ENCODE data around the gene CBY1.

The CBY1 gene

GRCh38 chr22:38700789-38701628, 44.6 kb downstream of the CBY1 start, which contains the start of gene JOSD1:
JOSD1 (minus strand) TSS chr22:38700943; CDS start chr22:38699987, 956 bp downstream.
- peak; percentile 97 for DNase-seq (ENCODE audit: low read depth in 2 of 2)

- no peak for DNase-seq (ENCODE audit: low read depth in 2 of 2)
These were observed 48.3 kb downstream of the CBY1 start for GRCh38 chr22:38704654-38705234.

- peak; percentile 90 to 91 for DNase-seq (ENCODE audit: low read depth in 2 of 2)
These were observed 49.0 kb downstream of the CBY1 start, which contains the start of gene GTPBP1 for GRCh38 chr22:38705235-38706100. GTPBP1 (plus strand) TSS chr22:38705944; CDS start chr22:38705956, 12 bp downstream.

- DNase-seq (ENCODE audit: low read depth in 2 of 2): no peak
These were observed 49.9 kb downstream of the CBY1 start for GRCh38 chr22:38706101-38706900.

- no peak for DNase-seq (ENCODE audit: low read depth in 2 of 2)
These were observed 50.4 kb downstream of the CBY1 start for GRCh38 chr22:38706901-38707195.

- no peak for DNase-seq (ENCODE audit: low read depth in 2 of 2)
These were observed 50.9 kb downstream of the CBY1 start for GRCh38 chr22:38707346-38707745.

GRCh38 chr22:38707984-38708383, 51.5 kb downstream of the CBY1 start:
- no peak for DNase-seq (ENCODE audit: low read depth in 2 of 2)

- DNase-seq (ENCODE audit: low read depth in 2 of 2): no peak
These were observed 52.9 kb downstream of the CBY1 start for GRCh38 chr22:38709306-38709705.

GRCh38 chr22:38710351-38710750, 53.9 kb downstream of the CBY1 start:
- no peak for DNase-seq (ENCODE audit: low read depth in 2 of 2)

- no peak for DNase-seq (ENCODE audit: low read depth in 2 of 2)
These were observed 54.4 kb downstream of the CBY1 start for GRCh38 chr22:38710866-38711265.

GRCh38 chr22:38712486-38713207, 56.2 kb downstream of the CBY1 start:
- no peak for DNase-seq (ENCODE audit: low read depth in 2 of 2)

GRCh38 chr22:38713921-38714320, 57.5 kb downstream of the CBY1 start:
- DNase-seq (ENCODE audit: low read depth in 2 of 2): no peak

GRCh38 chr22:38715176-38715764, 58.8 kb downstream of the CBY1 start:
- no peak for DNase-seq (ENCODE audit: low read depth in 2 of 2)

- no peak for DNase-seq (ENCODE audit: low read depth in 2 of 2)
These were observed 59.4 kb downstream of the CBY1 start for GRCh38 chr22:38715852-38716251.

- DNase-seq (ENCODE audit: low read depth in 2 of 2): no peak
These were observed 59.8 kb downstream of the CBY1 start for GRCh38 chr22:38716271-38716670.

GRCh38 chr22:38716826-38717225, 60.4 kb downstream of the CBY1 start:
- no peak for DNase-seq (ENCODE audit: low read depth in 2 of 2)

- no peak for DNase-seq (ENCODE audit: low read depth in 2 of 2)
These were observed 60.8 kb downstream of the CBY1 start for GRCh38 chr22:38717244-38717643.

- DNase-seq (ENCODE audit: low read depth in 2 of 2): no peak
These were observed 62.0 kb downstream of the CBY1 start for GRCh38 chr22:38718414-38718813.

GRCh38 chr22:38719196-38719595, 62.8 kb downstream of the CBY1 start:
- DNase-seq (ENCODE audit: low read depth in 2 of 2): no peak

- no peak for DNase-seq (ENCODE audit: low read depth in 2 of 2)
These were observed 63.9 kb downstream of the CBY1 start for GRCh38 chr22:38720350-38720749.

- DNase-seq (ENCODE audit: low read depth in 2 of 2): no peak
These were observed 65.1 kb downstream of the CBY1 start for GRCh38 chr22:38721551-38721950.

Data from stimulated activated CD8-positive, alpha-beta memory T cell treated with anti-CD3 and anti-CD28 coated beads, Interleukin-2, amount 100 ng/mL, for 48 hours (primary cell).